HG02852 (cell line): ENCODE measurements around the gene TMEM174.

Source experiments
- ATAC-seq: cut with Tn5 transposase; IDR thresholded peaks from one replicate; pipeline ENCODE4 v1.9.1; 2021; ENCODE audit warnings: mild to moderate bottlenecking, moderate library complexity; ENCODE audit not compliant: unreplicated experiment

The TMEM174 gene

GRCh38 chr5:73172951-73173350 is at the start of gene TMEM174:
TSS of gene TMEM174 (plus strand) at chr5:73173193. CDS start at chr5:73173244, 51 bp downstream.
- ATAC-seq: no peak

GRCh38 chr5:73125289-73125688 is 47.7 kb upstream of the TMEM174 start:
- no peak for ATAC-seq

DNA sequence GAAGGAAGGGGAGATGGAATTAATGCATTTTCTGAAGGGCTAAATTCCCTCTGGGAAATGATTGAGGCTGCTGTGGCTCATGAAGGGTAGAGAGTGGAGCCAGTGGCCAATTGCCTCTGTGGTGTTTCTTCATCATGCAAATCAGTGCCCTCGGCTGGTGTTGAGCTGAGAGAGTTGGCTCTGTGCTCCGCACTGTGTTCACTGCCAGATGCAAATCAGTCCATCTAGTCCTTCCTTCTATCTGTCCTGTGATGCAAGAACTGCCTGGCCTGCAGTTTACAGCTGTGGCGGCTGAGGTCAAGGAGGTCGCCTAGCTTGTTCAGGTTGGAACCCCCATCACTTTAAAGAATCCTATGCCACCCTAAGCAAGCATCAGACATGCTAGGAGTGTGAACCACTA is 46.6 kb upstream of the TMEM174 start:
- no peak for ATAC-seq

DNA sequence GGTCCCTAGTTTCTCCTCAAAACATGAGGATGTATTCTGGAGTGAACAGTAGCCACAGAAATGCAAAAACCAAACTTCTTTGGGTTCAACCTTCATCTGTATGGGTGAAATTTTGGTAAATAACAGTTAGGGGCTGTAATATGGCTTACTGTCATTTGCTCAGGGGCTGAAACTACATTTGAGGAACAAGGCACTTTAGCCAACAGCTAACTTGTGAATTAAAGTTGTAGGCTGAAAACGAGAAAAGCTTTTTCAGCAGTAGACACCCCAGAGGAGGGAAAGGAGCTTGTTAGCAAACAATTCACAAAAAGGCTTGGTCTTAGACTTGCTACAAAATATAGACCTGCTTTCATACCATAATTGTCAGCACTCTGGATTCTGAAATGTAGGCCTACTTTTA is 46.0 kb upstream of the TMEM174 start:
- no peak for ATAC-seq

DNA sequence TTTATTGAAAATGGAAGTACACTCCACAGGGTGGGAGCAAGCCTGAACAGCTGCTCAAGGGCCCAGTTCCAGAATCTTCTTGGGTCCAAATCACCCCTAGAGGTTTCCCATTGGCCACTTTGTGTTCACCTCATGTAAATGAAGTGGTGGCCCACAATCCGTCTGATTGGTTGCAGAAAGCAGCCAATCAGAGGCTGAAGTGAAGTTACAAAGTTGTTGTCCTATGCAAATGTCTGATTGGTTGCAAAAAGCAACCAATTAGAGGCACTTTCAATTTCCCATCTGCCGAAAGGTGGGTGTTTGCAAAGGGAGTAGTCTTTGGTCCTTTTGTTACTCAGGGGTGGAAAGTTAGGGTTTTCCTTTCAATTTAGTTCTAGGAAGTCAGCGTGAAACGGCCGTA is 43.9 kb upstream of the TMEM174 start:
- no peak for ATAC-seq

GRCh38 chr5:73130811-73131210 is 42.2 kb upstream of the TMEM174 start:
- no peak for ATAC-seq

- ATAC-seq: no peak
These were observed 41.1 kb upstream of the TMEM174 start for GRCh38 chr5:73131711-73132425.

DNA sequence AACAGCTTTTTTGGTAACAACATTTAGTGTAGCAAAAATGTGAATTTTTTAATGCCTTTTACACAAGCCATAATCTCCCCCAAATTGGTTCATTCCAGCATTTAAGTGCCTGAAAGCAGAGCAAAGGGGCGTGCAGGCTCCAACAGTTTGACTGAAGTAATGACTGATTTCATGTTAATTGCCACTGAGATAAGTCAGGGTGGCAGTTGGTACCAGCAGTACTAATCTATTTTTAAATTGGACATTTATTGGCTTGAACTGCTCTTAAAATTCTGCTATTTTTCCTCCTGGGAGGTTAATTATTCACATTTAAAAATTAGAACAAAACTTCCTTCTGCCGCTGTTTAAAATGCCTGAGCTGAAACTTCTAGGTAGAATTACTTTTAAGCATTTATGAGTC is 40.2 kb upstream of the TMEM174 start:
- no peak for ATAC-seq

DNA sequence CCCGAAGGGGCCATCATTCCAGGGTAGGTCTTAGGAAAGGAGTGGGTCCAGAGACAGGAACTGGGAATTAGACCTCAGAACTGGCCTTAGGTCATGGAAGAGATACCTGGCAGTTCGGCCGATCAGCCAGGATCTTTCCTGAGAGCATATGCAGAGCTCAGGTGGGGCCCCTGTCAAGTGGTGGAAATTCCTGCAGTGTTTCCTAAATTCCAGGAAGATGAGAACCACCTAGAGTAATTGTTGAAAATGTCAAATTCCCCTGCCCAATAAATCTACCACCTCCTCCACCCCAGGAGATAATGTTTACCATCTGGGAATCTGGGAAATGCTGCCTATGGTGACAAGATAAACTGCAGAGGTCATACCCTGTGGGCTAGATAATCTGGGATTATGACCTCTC is 38.0 kb upstream of the TMEM174 start:
- ATAC-seq: no peak

- ATAC-seq: no peak
These were observed 37.5 kb upstream of the TMEM174 start for GRCh38 chr5:73135429-73136054.

GRCh38 chr5:73136055-73136562 is 36.9 kb upstream of the TMEM174 start:
- no peak for ATAC-seq

- ATAC-seq: no peak
These were observed 35.1 kb upstream of the TMEM174 start for GRCh38 chr5:73137563-73138530.

DNA sequence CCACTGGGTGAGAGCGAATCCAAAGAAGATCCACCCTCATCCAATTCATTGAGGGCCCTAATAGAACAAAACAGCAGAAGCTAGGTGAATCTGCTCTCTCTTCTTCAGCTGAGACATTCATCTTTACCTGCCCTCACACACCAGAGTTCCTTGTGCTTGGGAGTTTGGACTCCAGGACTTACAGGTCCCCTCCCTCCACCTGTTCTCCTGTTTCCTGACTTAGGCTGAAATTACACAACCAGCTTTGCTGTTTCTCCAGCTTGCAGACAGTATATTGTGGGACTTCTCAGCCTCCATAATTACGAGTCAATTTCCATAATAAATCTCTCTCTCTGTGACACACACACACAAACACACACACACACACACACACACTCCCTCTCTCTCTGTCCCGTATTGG is 33.5 kb upstream of the TMEM174 start:
- ATAC-seq: no peak

DNA sequence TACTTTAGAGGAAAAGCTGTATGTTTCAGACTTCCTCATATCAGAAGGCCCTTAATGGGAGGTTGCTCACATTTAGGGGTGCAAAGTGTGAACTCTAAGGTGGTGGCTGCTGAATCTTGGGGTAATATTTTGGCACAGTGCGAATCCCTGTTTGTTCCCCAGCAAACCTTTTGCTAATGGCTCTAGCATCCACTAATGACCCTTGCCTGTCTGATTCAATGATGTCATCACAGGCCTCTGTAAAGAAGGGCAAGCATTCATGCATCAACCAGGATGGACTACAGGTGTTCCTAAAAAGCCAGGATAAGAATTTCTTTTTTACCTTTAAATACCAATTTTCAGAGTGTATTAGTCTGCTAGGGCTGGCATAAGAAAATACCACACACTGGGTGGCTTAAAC is 32.2 kb upstream of the TMEM174 start:
- no peak for ATAC-seq

GRCh38 chr5:73142035-73142434 is 31.0 kb upstream of the TMEM174 start:
- no peak for ATAC-seq

- ATAC-seq: no peak
These were observed 29.3 kb upstream of the TMEM174 start for GRCh38 chr5:73143716-73144115.

- ATAC-seq: no peak
These were observed 23.5 kb upstream of the TMEM174 start for GRCh38 chr5:73149540-73149939.

DNA sequence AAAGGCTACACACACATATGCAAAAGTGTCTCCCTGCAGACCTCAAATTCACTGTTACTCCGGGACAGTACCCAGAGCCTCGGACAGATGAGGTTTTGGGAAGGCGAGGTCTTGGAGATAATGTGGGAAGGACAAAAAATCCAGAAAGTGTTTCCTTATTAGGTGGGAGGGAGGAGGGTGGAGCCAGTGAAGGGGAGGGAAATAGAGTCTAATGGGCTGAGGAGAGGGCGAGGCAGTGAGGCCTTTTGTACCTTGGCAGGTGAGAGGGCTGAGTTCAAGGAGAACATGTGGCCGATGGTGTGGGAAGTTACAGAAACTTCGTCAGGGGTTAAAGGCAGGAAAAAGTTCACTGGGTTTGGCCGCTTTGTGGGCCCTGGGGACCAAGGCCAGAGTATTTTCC is 22.1 kb upstream of the TMEM174 start:
- ATAC-seq: no peak

DNA sequence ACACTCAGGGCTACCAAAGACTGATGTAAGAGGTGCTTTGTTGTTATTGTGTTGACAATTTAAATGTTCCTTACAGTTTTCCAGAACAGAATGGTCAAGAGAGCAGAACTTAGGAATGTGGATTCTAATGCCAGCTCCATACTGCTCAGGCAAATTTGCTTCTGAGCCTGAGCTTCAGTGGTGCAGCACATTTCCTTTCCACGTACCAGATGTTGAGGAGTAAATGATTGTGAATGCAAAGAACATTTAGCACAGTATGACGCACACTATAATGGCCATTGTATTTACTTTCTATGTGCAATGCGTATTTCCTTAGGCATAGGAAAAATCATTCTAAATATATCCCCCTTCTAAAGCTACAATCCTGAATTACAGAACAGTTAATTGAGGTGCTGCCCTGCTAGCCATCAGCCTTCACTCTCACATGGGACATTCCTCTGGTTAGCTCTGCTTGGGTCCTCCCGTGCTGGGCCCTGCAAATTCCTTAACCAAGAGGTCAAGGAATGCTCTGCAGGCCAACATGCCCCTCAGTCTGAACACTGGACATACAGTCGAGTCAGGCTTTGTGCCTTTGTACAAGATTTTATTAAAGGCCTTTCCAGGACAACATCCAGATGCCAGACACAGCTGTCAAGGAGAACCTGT is 21.1 kb upstream of the TMEM174 start:
- no peak for ATAC-seq

- no peak for ATAC-seq
These were observed 20.3 kb upstream of the TMEM174 start for GRCh38 chr5:73152411-73153388.
